GM21423 (cell line): ENCODE data around the gene PRR27.
"Not testable (repeated sequence)": the region's sequence is repeated elsewhere in the genome, so short reads cannot be mapped to it uniquely, and the experiment has no call there.

Experiments
- ATAC-seq: cut with Tn5 transposase; IDR thresholded peaks from one replicate; pipeline ENCODE4 v1.9.1; 2021; ENCODE audit warnings: mild to moderate bottlenecking, moderate library complexity; ENCODE audit not compliant: unreplicated experiment

The PRR27 gene

DNA sequence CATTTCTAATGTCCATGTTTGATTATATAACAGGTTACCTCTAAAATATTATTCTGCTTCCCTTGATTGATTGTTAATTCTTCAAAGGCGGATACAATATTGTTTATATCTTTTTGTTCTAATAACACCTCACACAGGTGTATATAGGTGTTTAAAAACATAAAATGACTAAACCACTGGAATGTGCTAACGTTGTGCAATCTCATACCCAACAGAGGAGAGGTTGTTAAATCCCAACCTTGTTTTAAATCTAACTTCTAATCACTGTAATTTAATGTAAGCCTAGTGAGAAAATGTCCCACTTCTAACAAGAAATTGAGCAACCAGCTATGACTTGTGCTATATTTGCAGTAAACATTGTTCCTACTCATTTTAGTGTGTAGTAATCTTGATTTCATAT, 42.8 kb downstream of the PRR27 start:
- ATAC-seq: no peak

DNA sequence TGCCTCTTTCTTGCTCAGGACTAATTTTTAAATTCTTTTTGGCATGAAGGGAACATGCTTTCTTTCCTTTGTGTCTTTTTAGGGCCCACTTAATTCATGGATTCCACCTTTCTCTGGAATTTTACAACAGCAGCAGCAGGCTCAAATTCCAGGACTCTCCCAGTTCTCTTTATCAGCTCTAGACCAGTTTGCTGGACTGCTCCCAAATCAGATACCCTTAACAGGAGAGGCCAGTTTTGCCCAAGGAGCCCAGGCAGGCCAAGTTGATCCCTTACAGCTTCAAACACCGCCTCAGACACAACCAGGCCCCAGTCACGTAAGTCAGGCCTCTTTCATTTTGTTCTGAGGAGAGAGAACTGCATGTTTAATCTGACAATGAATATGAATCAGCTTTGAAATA, 43.8 kb downstream of the PRR27 start:
- ATAC-seq: no peak

GRCh38 chr4:70203601-70204000, 49.6 kb downstream of the PRR27 start:
- ATAC-seq: no peak

- ATAC-seq: not testable (repeated sequence)
Observed at GRCh38 chr4:70212752-70213151, 58.7 kb downstream of the PRR27 start.
